IgD-negative memory B cell (primary cell): Measurements from ENCODE around the gene MRPS25. TPM values are rescaled to one million over a fixed set of nuclear protein-coding genes. Genes with fewer than 3 reads are reported as not detected.

Source experiments
- H3K27ac Mint-ChIP-seq, 3 donors: one replicate each; pipeline ENCODE4 v1.8.0; 2020 to 2022; ENCODE audit warnings: mild to moderate bottlenecking in 3 of 3, mixed read lengths in 3 of 3, moderate library complexity in 1 of 3
- H3K27me3 Mint-ChIP-seq: one replicate; pipeline ENCODE4 v1.8.0; 2021; ENCODE audit warnings: mixed read lengths
- H3K36me3 Mint-ChIP-seq: one replicate; pipeline ENCODE4 v1.8.0; 2020; ENCODE audit warnings: mild to moderate bottlenecking, mixed read lengths
- H3K4me1 Mint-ChIP-seq, 3 donors: one replicate each; pipeline ENCODE4 v1.8.0; 2020 to 2022; ENCODE audit warnings: mixed read lengths in 3 of 3, mild to moderate bottlenecking in 1 of 3
- H3K4me3 Mint-ChIP-seq, 4 donors: one replicate each; pipeline ENCODE4 v1.8.0; 2020 to 2022; ENCODE audit warnings: mild to moderate bottlenecking in 4 of 4, mixed read lengths in 4 of 4, moderate library complexity in 3 of 4
- H3K9me3 Mint-ChIP-seq, 3 donors: one replicate each; pipeline ENCODE4 v1.8.0; 2020 to 2021; ENCODE audit warnings: mixed read lengths in 3 of 3, mild to moderate bottlenecking in 1 of 3
- polyA plus RNA-seq: library from polyadenylated mRNA; unstranded; fragments of 300-500 nt; fragmentation: Illumina TruSeq; gene quantifications from one replicate; pipeline ENCODE4 v1.2.3, GENCODE V29; 2021

Gene MRPS25
- polyA plus RNA-seq, 1 donor from 2014 or later = 29.2 TPM

DNA sequence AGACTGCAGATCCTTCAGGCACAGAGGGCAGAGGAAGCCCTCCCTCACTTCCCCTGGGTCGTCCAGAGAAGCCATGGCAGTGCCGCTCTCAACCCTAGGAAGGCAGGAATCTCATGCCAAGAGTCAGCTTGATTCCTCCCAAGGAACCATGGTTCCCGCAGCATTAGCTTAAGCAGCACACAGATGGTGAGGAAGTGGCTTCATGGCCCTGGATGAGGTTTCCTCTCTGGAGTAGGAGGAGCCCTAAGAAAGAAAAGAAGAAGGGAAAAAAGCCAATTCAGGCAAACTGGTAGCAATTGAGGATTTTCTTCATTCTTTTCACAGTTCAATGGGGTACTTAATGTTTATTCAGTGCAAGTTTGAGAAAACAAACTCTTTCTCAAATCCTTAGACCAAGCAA, 30.9 kb upstream of the MRPS25 start:
- peaks cover 2% of the 10 kb centered on the region for H3K36me3 Mint-ChIP-seq
- H3K4me3 Mint-ChIP-seq = peak overlapping the region in 1 of 4 donors; percentile 46
- peak overlapping the region in 1 of 3 donors; percentile 89 for H3K27ac Mint-ChIP-seq
- H3K9me3 Mint-ChIP-seq = no peaks in the 10 kb centered on the region
- peaks cover 9 to 27% (median 18%) of the 10 kb centered on the region in 3 donors for H3K4me1 Mint-ChIP-seq
- H3K27me3 Mint-ChIP-seq = peaks cover 2% of the 10 kb centered on the region

DNA sequence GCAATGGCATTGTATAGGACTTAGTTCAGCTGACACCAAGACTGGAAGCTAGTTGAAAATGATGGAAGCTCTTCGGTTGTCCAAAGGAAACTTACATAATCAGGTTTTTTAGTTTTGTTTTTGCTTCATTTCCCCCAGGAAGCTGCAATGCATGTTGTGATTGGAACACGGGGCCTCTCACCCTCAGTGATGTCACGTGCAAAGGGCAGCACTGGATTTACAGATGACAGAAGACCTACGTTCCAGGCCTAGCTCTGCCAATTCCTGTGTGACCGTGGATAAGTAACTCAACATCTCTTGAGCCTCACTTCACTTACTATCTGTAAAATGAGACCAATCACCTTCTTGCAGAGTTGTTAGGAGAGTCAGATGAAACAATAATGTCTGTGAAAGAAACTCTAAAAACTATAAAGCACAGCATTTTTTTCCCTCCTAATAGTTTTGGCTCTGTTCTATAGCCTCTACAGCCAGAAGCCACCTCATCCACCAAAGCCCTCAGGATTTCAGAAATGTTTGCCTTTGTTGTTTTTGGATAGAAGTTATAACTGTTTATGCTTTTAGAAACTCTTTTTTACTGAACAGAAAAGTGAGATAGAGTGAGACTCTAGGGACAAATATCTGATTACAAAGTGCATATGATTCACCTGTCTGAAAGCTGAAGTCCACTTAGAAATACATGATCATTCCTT, 29.2 kb upstream of the MRPS25 start:
- peaks cover 9 to 21% (median 18%) of the 10 kb centered on the region in 3 donors for H3K4me1 Mint-ChIP-seq
- H3K4me3 Mint-ChIP-seq = no peak overlapping the region
- H3K9me3 Mint-ChIP-seq = no peaks in the 10 kb centered on the region
- H3K27ac Mint-ChIP-seq = no peak overlapping the region
- peaks cover 2% of the 10 kb centered on the region for H3K36me3 Mint-ChIP-seq
- H3K27me3 Mint-ChIP-seq = peaks cover 2% of the 10 kb centered on the region

DNA sequence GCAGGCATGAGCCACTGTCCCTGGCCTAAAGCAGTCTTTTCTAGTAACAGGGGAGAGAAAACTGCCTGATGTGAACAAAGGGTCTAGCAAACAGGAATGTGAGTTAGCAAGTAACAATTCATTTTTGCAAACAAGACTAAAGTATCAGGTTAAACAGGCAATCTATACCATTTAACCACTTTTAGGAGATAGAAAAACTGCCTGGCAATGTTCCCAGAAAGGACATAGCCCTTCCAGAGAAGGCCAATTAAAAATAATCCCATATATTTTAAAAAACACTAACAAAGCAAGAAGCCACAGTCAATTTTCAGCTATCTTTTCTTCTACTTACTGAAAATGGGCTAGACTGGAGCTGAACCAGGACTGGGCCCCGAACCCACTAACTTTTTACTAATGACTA, 27.6 kb upstream of the MRPS25 start:
- Mint-ChIP-seq H3K27me3 (no peaks in the 10 kb centered on the region), H3K4me3 (no peak overlapping the region), H3K27ac (peak overlapping the region in 2 of 3 donors; percentile 7 to 10), H3K4me1 (peaks cover under 1 to 9% (median 4%) of the 10 kb centered on the region in 3 donors), H3K9me3 (no peaks in the 10 kb centered on the region), H3K36me3 (peaks cover 2% of the 10 kb centered on the region)

DNA sequence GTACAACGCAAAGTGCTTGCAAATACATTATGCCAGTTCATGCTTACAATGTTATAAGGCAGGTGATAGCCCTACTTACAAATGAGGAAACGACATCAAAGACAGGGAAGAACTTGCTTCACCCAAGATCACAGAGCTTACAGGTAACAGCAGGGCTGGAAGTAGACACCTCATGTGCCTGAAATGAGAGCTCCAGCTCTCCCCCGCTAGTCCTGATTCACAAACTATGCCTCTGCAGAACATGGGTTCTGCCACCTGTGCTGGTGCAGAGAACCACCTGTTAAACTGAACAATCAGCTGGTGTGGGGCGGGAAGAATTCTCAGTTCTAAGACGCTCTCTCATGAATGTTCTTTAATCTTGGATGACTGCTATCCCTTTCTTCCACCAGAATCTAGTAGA, 26.5 kb upstream of the MRPS25 start:
- Mint-ChIP-seq H3K27ac (no peak overlapping the region), H3K9me3 (no peaks in the 10 kb centered on the region), H3K4me3 (peak overlapping the region in 1 of 4 donors; percentile 18), H3K4me1 (peaks cover 0 to 6% (median 4%) of the 10 kb centered on the region in 3 donors), H3K27me3 (no peaks in the 10 kb centered on the region), H3K36me3 (peaks cover 5% of the 10 kb centered on the region)

DNA sequence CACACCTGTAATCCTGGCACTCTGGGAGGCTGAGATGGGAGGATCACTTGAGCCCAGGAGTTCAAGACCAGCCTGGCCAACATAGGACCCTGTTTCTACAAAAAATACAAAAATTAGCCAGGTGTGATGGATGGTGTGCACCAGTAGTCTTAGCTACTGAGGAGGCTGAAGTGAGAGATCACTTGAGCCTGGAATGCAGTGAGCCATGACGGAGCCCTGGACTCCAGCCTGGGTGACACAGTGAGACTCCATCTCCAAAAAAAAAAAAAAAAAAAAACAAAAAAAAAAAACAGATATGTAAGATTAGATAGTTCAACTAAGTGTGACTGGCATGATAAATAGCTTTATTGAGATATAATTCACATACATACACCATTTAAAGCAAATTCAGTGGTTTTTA, 24.1 kb upstream of the MRPS25 start:
- Mint-ChIP-seq H3K27ac (no peak overlapping the region), H3K4me1 (peaks cover 0 to 4% (median 0%) of the 10 kb centered on the region in 3 donors), H3K4me3 (no peak overlapping the region), H3K27me3 (no peaks in the 10 kb centered on the region), H3K36me3 (peaks cover 9% of the 10 kb centered on the region), H3K9me3 (no peaks in the 10 kb centered on the region)

DNA sequence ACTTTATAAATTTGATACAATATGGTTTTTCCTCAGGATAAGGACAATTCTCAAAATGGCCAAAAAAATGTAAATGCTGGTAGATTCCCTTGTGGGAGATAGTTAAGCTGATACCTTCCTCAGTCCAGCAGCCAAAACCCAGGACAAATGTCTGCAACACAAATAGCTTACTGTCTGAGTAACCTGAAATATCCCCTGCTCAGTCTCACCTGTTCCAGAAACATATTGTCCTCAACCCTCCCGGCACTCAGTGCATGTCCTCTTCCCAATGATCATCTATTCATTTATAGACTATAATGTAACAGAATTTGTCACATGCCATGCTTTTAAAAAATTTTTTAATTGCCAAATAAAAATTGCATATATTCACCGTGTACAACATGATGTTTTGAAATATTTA, 21.6 kb upstream of the MRPS25 start:
- H3K4me3 Mint-ChIP-seq = no peak overlapping the region
- no peaks in the 10 kb centered on the region for H3K27me3 Mint-ChIP-seq
- peaks cover 12% of the 10 kb centered on the region for H3K36me3 Mint-ChIP-seq
- peaks cover 0 to 4% (median 0%) of the 10 kb centered on the region in 3 donors for H3K4me1 Mint-ChIP-seq
- no peaks in the 10 kb centered on the region for H3K9me3 Mint-ChIP-seq
- no peak overlapping the region for H3K27ac Mint-ChIP-seq

DNA sequence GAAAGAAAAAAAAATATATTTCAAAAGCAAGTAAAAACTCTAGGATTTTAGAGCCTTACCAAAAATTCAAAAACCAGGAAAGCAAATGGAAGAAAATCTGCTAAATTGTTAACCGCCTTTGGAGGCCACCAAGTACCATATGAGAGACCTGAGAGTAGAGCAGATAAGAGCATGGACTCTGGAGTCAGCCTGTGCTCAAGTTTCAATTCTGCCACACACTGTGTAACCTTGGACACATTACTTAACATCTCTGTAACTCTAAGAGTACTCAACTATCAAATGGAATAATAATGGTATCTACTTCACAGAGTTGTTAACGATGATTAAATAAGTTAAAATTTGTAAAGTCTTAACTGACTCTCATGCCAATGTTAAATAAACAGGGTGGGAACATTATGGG, 21.1 kb upstream of the MRPS25 start:
- Mint-ChIP-seq H3K27ac (no peak overlapping the region), H3K9me3 (no peaks in the 10 kb centered on the region), H3K27me3 (no peaks in the 10 kb centered on the region), H3K36me3 (peaks cover 12% of the 10 kb centered on the region), H3K4me1 (peaks cover 0 to 1% (median 0%) of the 10 kb centered on the region in 3 donors), H3K4me3 (no peak overlapping the region)

DNA sequence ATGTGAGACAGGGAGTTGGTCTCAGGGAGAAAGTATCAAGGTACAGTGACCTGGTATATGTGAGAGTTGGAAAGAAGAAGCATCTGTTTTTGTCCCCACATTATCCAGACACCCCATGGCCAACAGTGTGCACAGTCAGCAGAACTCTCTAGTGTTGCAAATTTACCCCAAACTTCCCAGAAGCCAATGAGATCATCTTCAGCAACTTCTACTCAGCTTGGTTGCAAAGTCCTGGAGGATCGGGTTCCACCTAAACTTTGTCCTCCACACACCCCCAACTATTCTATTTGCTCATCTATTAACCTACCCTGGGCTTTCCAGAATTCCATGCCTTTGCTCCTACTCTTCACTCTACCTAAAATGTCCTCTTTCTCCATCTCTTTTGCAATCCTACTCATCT, 18.1 kb upstream of the MRPS25 start:
- H3K27ac Mint-ChIP-seq = no peak overlapping the region
- H3K4me1 Mint-ChIP-seq = no peaks in the 10 kb centered on the region
- peaks cover 13% of the 10 kb centered on the region for H3K36me3 Mint-ChIP-seq
- no peak overlapping the region for H3K4me3 Mint-ChIP-seq
- H3K9me3 Mint-ChIP-seq = no peaks in the 10 kb centered on the region
- no peaks in the 10 kb centered on the region for H3K27me3 Mint-ChIP-seq

DNA sequence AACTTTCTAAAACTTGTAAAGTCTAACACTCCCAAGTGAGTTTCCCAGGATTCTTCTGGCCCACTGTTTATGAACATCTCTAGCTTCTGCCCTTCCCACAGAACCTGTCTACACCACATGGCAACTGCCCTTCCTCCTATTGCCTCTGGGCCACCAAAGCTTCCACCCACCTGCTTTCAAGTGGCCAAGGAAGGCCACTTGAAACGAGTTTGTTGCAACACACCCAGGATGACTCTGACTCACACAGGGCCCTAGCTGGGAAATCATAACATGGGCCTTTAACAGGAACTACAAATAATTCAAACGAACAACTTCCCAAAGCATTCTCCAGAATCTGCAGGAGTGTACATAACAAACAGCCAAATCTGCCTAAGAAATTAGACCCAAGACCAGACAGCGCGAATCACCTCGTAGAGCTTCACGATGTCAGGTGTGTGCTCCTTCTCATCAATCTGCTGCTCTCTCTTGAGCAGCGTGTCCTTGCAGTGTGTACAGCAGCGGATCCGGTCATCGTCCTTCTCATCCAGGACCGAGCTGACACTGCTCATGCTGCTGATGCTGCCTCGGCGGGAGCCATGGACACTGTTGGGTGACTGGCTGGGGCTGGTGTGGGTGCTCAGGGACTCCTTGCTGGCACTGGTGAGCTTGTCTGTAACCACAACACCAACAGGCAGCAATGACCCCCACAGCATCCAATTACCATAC, 17.0 kb upstream of the MRPS25 start:
- no peak overlapping the region for H3K4me3 Mint-ChIP-seq
- H3K27me3 Mint-ChIP-seq = no peaks in the 10 kb centered on the region
- no peaks in the 10 kb centered on the region for H3K4me1 Mint-ChIP-seq
- peaks cover 13% of the 10 kb centered on the region for H3K36me3 Mint-ChIP-seq
- peak overlapping the region in 1 of 3 donors; percentile 28 for H3K27ac Mint-ChIP-seq
- no peaks in the 10 kb centered on the region for H3K9me3 Mint-ChIP-seq

DNA sequence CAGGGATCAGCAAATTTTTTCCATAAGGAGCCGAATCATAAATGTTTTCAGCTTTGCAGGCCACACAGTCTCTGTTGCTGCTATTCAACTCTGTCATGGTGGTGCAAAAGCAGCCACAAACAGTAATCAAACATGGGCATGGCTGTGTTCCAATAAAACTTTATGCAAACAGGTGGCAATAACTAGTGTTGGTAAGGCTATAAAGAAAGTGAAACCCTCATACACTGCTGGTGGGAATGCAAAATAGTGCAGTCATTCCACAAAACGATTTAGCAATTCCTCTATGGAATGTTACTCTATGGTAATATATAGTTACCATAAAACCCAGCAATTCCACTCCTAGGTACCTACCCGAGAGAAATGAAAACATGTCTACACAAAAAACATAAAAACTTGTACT, 14.0 kb upstream of the MRPS25 start:
- peaks cover 0 to 7% (median 0%) of the 10 kb centered on the region in 3 donors for H3K4me1 Mint-ChIP-seq
- H3K27me3 Mint-ChIP-seq = no peaks in the 10 kb centered on the region
- no peak overlapping the region for H3K27ac Mint-ChIP-seq
- peaks cover 10% of the 10 kb centered on the region for H3K36me3 Mint-ChIP-seq
- no peak overlapping the region for H3K4me3 Mint-ChIP-seq
- H3K9me3 Mint-ChIP-seq = no peaks in the 10 kb centered on the region

DNA sequence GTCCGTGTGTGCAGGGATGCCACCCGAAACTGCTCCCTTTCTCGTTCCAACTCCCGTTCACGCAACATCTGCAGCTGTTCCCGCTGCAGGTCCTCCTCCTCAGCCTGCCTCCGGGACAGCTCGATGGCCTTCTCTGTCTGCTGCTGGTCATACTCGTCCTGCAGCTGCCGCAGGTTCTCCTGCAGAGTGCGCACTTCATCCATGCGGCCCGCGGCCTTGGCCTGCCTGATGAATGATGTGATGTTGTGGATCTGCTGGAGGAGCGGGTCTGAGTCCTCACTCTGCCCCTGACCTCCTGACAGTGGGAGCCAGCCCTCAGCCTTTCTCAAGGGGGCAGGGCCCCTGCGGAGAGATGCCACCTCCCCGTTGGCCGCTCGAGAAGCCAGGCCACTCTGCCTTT, 9.4 kb upstream of the MRPS25 start:
- no peaks in the 10 kb centered on the region for H3K27me3 Mint-ChIP-seq
- no peaks in the 10 kb centered on the region for H3K9me3 Mint-ChIP-seq
- no peak overlapping the region for H3K4me3 Mint-ChIP-seq
- H3K27ac Mint-ChIP-seq = no peak overlapping the region
- peaks cover 10% of the 10 kb centered on the region for H3K36me3 Mint-ChIP-seq
- peaks cover 0 to 7% (median 2%) of the 10 kb centered on the region in 3 donors for H3K4me1 Mint-ChIP-seq

DNA sequence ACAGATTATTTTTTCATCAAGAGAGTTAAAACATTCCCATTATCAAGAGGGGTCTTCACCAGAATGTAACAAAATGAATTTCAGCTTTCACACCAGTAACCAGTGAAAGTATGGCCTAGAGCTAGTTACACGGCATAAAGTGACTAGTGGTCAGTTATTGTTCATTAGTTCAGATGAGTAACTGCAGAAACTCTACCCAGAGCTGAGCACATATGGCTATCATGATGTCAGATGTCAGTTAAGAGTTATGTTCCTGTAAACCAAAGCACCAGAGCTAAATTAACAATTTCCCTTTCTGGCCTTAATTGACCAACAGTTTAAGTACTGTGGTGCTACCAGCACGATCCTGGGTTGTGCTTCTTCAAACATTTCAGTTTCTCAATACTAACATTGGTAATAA, 6.6 kb upstream of the MRPS25 start:
- peak overlapping the region in 1 of 3 donors; percentile 59 for H3K27ac Mint-ChIP-seq
- peaks cover 10% of the 10 kb centered on the region for H3K36me3 Mint-ChIP-seq
- peaks cover 0 to 8% (median 2%) of the 10 kb centered on the region in 3 donors for H3K4me1 Mint-ChIP-seq
- no peaks in the 10 kb centered on the region for H3K27me3 Mint-ChIP-seq
- H3K4me3 Mint-ChIP-seq = no peak overlapping the region
- H3K9me3 Mint-ChIP-seq = no peaks in the 10 kb centered on the region

DNA sequence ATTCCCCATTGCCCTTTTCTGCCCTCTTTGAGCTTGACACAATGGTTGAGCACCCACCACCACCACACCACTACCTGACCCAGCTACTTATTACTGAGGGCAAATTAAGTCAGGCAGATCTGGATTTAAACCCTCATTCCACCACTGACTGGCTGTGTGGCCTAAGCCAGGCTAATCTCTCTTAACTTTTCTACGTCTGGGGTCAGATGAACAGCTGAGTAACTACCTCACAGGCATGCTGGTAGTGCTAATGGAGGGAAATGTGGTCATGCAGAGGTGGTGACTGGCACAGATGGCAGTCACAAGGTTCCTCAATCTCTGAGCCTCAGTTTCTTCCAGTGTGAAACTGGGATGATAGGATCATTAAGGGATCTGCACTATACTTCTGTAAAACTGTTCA, 4.3 kb upstream of the MRPS25 start:
- peaks cover 8% of the 10 kb centered on the region for H3K36me3 Mint-ChIP-seq
- peak overlapping the region in 1 of 3 donors; percentile 20 for H3K27ac Mint-ChIP-seq
- H3K4me1 Mint-ChIP-seq = peaks cover 4 to 14% (median 7%) of the 10 kb centered on the region in 3 donors
- no peaks in the 10 kb centered on the region for H3K27me3 Mint-ChIP-seq
- no peaks in the 10 kb centered on the region for H3K9me3 Mint-ChIP-seq
- H3K4me3 Mint-ChIP-seq = peak overlapping the region in 1 of 4 donors; percentile 48

DNA sequence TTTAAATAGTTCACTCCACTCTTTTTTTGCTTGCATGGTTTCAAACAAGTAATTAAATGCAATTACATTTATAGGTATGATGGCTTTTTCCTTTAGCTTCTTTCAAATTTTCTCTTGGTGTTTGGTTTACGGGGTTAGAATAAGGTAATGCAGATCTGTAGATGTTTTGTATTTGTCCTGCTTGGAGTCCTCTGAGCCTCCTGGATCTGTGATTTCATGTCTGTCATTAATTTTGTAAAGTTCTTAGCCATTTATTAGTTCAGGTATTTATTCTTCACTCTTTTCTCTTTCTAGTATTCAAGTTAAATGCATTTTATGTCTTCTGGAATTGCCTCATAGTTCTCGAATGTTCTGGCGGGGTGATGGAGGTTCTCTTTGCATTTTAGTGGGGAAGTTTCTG, 1.4 kb upstream of the MRPS25 start:
- H3K27ac Mint-ChIP-seq = peak overlapping the region; percentile 3 to 79 (median 7)

DNA sequence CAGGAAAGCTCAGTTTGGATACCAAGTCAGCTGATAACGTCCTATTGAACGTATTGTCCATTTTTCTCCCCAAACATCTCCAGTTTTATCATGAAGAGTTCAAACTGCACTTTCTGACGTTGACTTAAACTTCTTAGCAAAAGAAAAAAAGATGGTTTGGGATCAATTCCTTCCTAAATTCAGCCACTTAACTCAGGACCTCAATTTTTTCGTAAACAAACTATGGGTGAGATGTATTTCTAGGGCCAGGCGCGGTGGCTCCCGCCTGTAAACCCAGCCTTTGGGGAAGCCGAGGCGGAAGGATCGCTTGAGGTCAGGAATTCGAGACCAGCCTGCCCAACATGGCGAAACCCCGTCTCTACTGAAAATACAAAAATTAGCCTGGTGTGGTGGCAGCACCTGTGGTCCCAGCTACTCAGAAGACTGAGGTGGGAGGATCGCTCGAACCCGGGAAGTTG, 464 bp upstream of the MRPS25 start:
- H3K27ac Mint-ChIP-seq = peak overlapping the region; percentile 79 to 98 (median 95)
- peaks cover 11 to 14% (median 13%) of the 10 kb centered on the region in 3 donors for H3K4me1 Mint-ChIP-seq
- H3K4me3 Mint-ChIP-seq = peak overlapping the region; percentile 92 to 99 (median 98)
- H3K9me3 Mint-ChIP-seq = no peaks in the 10 kb centered on the region
- H3K27me3 Mint-ChIP-seq = no peaks in the 10 kb centered on the region
- H3K36me3 Mint-ChIP-seq = peaks cover 6% of the 10 kb centered on the region

More for the DNA sequence above, 1.4 kb upstream of the MRPS25 start:
- no peaks in the 10 kb centered on the region for H3K27me3 Mint-ChIP-seq
- no peaks in the 10 kb centered on the region for H3K9me3 Mint-ChIP-seq
- H3K4me3 Mint-ChIP-seq = peak overlapping the region in 3 of 4 donors; percentile 43 to 92 (median 45)
- peaks cover 7% of the 10 kb centered on the region for H3K36me3 Mint-ChIP-seq
- H3K4me1 Mint-ChIP-seq = peaks cover 11 to 14% (median 13%) of the 10 kb centered on the region in 3 donors
